Thoracic aorta (tissue), 2 donors: ENCODE measurements around the gene HERC6. TPM values are rescaled to one million over a fixed set of nuclear protein-coding genes. Genes with fewer than 3 reads are reported as not detected.
"Not testable (repeated sequence)": the region's sequence is repeated elsewhere in the genome, so short reads cannot be mapped to it uniquely, and the experiment has no call there.

Experiments
- ATAC-seq: fragments of 150-250 bp; one replicate; pipeline ENCODE4 v1.8.0; 2017; ENCODE audit warnings: low read depth; ENCODE audit not compliant: insufficient number of reproducible peaks, low FRiP score
- DNase-seq: peaks from one replicate; pipeline ENCODE4 v3.0.0-alpha.2; 2020; ENCODE audit warnings: low spot score
- H3K27ac ChIP-seq, 2 donors: fragments of 200-600 bp; sonication (generic); 1 replicate in 1 of 2; 2 replicates in 1 of 2; pipeline ENCODE4 v1.5.1; 2016; ENCODE audit warnings: mild to moderate bottlenecking in 2 of 2, moderate library complexity in 2 of 2
- H3K27me3 ChIP-seq: fragments of 200-600 bp; sonication (generic); replicated peaks from 2 replicates; pipeline ENCODE4 v1.6.0; 2016; ENCODE audit warnings: mild to moderate bottlenecking; ENCODE audit not compliant: insufficient read depth
- H3K36me3 ChIP-seq: fragments of 200-600 bp; sonication (generic); one replicate; pipeline ENCODE4 v1.5.1; 2016
- H3K4me1 ChIP-seq, 2 donors: fragments of 200-600 bp; sonication (generic); 1 replicate in 1 of 2; 2 replicates in 1 of 2; pipeline versions ENCODE4 v1.5.1 to v1.6.0; 2016; ENCODE audit warnings: low read depth in 2 of 2, mild to moderate bottlenecking in 1 of 2; ENCODE audit not compliant: control insufficient read depth in 1 of 2
- H3K4me3 ChIP-seq: fragments of 200-600 bp; sonication (generic); 2 replicates; pipeline ENCODE4 v1.5.1; 2016; ENCODE audit warnings: mild to moderate bottlenecking
- H3K9me3 ChIP-seq: fragments of 200-600 bp; sonication (generic); 2 replicates; pipeline ENCODE4 v1.5.1; 2016
- CTCF ChIP-seq: fragments of 200-600 bp; sonication (generic); IDR thresholded peaks from one replicate; pipeline ENCODE4 v1.5.1; 2019; ENCODE audit warnings: antibody characterized with exemption
- total RNA-seq, 2 donors: library from RNA; depleted of rRNA; stranded (reverse); fragments of >200 nt; gene quantifications; one replicate each; pipeline versions ENCODE4 v1.1.0 to v1.2.3, GENCODE V29; 2016

HERC6 gene
- total RNA-seq, 2 donors from 2014 or later = 7.8 to 12.9 TPM

- DNase-seq, ATAC-seq, H3K4me1 ChIP-seq, H3K27ac ChIP-seq, H3K27me3 ChIP-seq, H3K36me3 ChIP-seq, H3K4me3 ChIP-seq, H3K9me3 ChIP-seq: not testable (repeated sequence)
- peak; percentile 69 for TF ChIP-seq CTCF
Measured at GRCh38 chr4:88369180-88369812, 9.4 kb upstream of the HERC6 start.

- TF ChIP-seq CTCF = no peak
- Histone ChIP-seq H3K36me3 (no peaks in the 10 kb centered on the region), H3K9me3 (no peaks in the 10 kb centered on the region), H3K27ac (no peak overlapping the region), H3K4me1 (no peaks in the 10 kb centered on the region), H3K27me3 (no peaks in the 10 kb centered on the region), H3K4me3 (no peak overlapping the region)
- DNase-seq = no peak
- ATAC-seq = no peak
Measured at GRCh38 chr4:88381123-88381522, 2.5 kb downstream of the HERC6 start.

GRCh38 chr4:88382621-88383020 lies 4.0 kb downstream of the HERC6 start:
- no peak for ATAC-seq
- Histone ChIP-seq H3K36me3 (no peaks in the 10 kb centered on the region), H3K9me3 (no peaks in the 10 kb centered on the region), H3K4me1 (no peaks in the 10 kb centered on the region), H3K27me3 (no peaks in the 10 kb centered on the region), H3K4me3 (no peak overlapping the region), H3K27ac (no peak overlapping the region)
- no peak for DNase-seq
- no peak for TF ChIP-seq CTCF

GRCh38 chr4:88390128-88390527 lies 11.5 kb downstream of the HERC6 start:
- Histone ChIP-seq H3K9me3 (no peaks in the 10 kb centered on the region), H3K36me3 (peaks cover 2% of the 10 kb centered on the region), H3K4me1 (no peaks in the 10 kb centered on the region), H3K4me3 (no peak overlapping the region), H3K27ac (no peak overlapping the region), H3K27me3 (no peaks in the 10 kb centered on the region)
- no peak for ATAC-seq
- no peak for DNase-seq
- no peak for TF ChIP-seq CTCF

- Histone ChIP-seq H3K9me3 (no peaks in the 10 kb centered on the region), H3K4me3 (no peak overlapping the region), H3K27ac (no peak overlapping the region), H3K4me1 (no peaks in the 10 kb centered on the region), H3K36me3 (peaks cover 2% of the 10 kb centered on the region), H3K27me3 (no peaks in the 10 kb centered on the region)
- ATAC-seq (no peak), DNase-seq (no peak)
- TF ChIP-seq CTCF = no peak
Measured at GRCh38 chr4:88391703-88392102, 13.1 kb downstream of the HERC6 start.
